DMS 273 treated with DMSO at 0.1 percent for 48 hours (cell line): Measurements from ENCODE around the gene DNAJA3.

Experiments
- DNase-seq: peaks from one replicate; lab custom pipeline; 2025; lab: John Stamatoyannopoulos, UW

DNAJA3 gene

DNA sequence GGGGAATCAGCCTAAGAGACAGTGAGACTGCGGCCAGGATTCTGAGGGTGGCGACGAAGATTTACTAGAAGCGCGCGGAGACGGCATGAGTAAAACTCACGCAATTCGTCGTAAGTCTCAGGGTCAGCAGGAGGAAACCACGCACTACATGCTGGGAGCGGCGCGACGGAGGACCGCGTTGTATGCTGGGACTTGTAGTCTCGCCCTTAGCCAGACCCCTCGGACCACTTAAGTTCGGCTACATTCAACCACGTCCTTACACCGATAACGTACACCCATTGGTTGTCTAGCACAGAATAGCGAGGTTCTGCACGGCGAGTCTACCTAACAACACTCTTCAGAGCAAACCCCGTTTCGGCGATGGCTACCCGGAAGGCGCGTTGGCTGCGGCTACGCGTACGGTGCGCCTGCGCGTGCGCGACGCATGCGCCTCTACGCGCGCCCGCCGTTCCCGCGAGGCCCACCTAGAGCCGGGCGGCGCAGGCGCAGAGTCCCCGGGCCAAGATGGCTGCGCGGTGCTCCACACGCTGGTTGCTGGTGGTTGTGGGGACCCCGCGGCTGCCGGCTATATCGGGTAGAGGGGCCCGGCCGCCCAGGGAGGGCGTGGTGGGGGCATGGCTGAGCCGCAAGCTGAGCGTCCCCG is at the start of gene DNAJA3:
DNAJA3 (plus strand) TSS at position 491 of the 643 bp plus-strand sequence; CDS start at position 505, 14 bp downstream.
- peak; percentile 91 for DNase-seq

DNA sequence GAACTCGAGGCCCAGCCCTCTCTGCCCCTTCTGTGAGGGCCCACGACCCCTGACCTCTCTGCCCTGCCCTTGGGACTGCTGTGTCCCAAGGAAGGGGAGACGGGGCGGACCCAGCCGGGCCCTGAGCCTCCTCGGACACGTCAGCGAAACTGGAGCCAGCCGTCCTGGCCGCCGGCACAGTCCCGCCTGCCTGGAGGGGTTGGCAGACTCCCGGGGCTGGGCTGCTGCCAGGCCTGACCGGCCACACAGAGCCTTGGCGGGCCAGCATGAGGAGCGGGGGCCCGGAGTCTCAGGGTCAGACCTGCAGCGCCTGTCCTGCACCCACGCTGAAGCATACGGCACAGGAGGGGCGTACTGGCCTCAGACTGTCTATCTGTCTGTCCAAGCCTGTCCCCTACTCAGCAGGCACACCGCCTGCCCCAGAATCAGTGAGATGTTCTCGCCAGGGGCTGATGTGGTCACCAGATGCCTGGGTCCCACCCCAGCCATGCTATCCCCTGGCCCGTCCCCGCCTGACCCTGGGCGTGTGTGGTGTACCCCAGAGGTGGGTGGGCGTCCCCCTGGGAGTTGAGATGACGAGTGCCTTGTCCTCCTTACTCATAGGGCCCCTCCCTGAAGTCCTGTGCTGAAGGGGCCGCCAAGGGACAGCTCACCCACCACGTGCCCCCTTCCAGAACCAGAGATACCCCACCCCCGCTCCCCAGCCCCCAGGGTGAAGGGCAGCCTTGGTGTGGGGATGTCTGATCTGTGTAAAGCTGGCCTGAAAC is 49.4 kb upstream of the DNAJA3 start:
- DNase-seq, result no peak

DNA sequence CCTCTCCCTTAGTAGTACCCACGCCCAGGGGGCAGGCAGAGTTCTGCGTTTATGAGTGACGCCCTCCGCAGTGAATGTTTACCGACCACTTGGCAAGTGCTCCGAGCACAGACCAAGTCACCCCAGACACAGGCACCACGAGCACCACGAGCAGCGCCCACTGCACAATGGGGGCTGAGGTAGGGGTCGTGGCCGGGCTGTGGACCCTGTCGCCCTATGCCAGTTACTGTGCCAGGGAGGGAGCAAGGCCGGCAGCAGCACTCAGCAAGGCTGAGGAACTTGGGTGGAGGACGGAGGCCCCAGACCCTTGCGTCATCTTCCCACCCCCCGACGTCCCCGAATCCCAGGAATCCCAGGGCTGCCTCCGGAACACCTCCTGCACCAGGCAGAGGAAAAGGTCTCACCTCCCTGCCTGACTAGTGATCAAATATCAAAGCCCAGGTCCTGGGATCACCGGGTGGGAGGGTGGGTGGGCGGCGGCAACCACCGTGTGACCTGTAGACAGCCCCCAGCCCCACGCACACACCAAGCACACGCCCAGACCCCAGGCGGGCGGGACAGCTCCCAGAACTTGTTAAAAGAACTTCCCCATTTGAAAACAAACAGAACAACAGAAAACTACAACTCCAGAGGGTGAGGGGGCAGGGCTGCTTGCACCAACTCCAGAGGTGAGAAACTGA is 48.6 kb upstream of the DNAJA3 start:
- DNase-seq, result no peak

DNA sequence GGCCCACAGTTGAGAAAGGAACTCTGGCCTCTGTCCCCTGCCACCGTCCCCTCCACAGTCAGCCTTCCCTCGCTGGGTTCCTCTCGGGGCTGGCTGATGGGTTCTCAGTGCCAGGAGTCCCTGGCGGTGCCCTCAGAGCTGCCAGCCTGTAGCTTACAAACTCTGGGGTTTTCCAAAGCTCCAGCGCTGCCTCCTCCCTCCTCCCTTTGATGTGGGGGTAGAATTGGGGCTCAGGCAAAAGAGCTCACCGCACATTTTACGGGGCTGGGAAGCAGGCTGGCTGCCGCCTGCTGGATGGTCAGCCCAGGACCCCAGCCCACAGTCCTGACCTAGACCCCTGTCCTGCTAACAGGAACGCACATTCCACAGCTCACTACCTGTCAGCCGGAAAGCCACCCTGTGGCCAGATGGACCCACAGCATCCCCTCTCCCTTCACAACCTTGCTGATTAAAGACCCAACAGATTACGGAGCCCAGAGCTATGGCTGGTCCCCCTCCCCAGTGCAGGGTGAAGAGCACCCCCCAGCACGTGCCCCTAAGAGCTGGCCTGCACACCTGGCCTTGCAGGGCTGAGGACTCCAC is 48.0 kb upstream of the DNAJA3 start:
- no peak for DNase-seq

DNA sequence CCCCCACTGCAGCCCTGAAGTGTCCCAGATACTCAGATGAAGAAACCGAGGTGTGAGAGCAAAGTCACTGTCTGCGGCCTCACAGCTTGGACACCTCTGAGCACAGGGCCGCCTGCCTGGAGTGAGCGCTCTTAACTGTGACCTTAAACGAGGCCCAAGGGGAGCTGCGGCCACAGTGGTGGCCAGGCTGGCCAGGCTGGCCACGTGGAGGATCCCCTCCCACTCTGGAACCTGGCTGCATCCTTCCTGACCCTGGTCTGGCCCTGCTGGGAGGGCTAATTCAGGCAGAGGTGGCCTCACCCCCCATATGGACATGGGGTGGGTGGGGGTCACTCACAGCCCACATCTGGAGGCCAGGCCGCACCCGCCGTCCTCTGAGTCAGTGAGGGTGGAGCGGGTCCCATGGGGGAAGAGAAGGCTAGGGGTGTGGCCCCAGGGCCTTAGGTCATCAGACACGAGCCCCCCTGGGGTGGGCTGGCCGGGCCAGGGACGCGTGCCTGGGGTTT is 47.5 kb upstream of the DNAJA3 start:
- DNase-seq, result no peak

DNA sequence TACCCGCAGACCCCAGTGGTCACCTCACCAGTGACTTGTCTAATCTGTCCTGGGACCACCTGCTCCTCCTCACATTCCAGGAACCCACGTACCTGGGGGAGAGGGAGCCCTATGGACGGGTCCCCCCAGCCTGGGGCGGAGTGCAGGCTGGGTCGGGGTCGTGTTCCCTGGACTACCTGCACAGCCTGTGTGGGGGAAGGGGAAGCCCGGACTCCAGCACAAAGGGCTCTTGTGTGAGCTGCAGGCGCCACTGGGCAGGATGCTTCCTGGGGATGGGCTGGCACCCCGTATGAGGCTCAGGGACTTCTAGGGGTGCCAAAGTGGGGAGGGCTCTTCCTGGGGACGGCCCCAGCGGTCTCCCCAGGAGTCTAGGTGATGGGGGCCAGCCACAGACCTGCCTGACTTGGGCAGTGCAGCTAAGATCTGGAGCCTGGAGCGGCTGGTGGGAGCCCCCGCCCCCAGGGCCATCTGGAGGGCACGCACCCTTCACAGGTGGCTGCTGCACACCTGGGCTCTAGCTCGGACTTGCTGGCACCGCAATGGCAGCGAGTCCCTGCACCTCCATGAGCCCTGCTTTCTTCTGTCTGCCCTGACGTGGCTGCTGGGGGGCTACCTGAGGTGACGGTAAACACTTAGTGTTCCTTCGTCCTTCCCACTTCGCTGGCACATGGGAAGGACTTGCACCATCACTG is 46.5 kb upstream of the DNAJA3 start:
- no peak for DNase-seq

DNA sequence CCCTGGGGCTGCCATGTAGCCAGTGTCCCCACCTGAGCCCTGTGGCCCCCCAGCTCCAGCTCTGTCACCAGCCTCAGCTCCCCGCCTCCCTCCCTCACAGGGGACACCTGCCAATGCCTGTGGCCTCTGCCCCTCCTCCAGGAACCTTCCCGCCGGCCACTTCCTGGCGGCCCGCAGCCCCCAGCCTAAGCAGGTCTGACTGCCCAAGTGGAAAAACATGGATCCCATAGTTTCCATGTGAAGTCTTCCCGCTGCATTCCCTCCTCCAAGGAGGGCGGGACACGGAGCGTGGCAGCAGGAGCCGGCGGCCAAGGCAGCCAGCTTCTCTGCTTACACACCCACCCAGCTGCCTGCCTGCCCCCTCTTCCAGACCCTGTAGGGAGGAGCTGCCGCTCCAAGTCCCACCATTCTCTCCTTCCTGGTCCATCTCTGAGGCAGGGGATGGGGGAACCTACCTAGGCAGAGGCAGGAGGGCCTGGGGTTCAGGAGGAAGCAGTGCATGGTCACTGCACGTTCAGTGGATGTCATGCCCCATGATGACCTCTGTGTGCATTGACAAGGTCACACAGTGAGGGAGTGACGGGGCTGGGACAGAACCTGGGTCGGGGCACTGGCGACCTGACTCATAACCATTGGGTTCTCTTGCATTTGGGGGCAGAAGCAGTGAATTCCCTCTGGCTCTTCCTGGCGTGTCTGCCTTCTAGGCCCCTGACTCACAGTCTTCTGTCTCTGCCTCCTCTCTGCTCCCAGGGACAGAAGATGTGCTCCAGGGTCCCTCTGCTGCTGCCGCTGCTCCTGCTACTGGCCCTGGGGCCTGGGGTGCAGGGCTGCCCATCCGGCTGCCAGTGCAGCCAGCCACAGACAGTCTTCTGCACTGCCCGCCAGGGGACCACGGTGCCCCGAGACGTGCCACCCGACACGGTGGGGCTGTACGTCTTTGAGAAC is 45.3 kb upstream of the DNAJA3 start:
- no peak for DNase-seq

DNA sequence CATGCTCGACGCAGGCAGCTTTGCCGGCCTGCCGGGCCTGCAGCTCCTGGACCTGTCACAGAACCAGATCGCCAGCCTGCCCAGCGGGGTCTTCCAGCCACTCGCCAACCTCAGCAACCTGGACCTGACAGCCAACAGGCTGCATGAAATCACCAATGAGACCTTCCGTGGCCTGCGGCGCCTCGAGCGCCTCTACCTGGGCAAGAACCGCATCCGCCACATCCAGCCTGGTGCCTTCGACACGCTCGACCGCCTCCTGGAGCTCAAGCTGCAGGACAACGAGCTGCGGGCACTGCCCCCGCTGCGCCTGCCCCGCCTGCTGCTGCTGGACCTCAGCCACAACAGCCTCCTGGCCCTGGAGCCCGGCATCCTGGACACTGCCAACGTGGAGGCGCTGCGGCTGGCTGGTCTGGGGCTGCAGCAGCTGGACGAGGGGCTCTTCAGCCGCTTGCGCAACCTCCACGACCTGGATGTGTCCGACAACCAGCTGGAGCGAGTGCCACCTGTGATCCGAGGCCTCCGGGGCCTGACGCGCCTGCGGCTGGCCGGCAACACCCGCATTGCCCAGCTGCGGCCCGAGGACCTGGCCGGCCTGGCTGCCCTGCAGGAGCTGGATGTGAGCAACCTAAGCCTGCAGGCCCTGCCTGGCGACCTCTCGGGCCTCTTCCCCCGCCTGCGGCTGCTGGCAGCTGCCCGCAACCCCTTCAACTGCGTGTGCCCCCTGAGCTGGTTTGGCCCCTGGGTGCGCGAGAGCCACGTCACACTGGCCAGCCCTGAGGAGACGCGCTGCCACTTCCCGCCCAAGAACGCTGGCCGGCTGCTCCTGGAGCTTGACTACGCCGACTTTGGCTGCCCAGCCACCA is 44.4 kb upstream of the DNAJA3 start:
- no peak for DNase-seq

DNA sequence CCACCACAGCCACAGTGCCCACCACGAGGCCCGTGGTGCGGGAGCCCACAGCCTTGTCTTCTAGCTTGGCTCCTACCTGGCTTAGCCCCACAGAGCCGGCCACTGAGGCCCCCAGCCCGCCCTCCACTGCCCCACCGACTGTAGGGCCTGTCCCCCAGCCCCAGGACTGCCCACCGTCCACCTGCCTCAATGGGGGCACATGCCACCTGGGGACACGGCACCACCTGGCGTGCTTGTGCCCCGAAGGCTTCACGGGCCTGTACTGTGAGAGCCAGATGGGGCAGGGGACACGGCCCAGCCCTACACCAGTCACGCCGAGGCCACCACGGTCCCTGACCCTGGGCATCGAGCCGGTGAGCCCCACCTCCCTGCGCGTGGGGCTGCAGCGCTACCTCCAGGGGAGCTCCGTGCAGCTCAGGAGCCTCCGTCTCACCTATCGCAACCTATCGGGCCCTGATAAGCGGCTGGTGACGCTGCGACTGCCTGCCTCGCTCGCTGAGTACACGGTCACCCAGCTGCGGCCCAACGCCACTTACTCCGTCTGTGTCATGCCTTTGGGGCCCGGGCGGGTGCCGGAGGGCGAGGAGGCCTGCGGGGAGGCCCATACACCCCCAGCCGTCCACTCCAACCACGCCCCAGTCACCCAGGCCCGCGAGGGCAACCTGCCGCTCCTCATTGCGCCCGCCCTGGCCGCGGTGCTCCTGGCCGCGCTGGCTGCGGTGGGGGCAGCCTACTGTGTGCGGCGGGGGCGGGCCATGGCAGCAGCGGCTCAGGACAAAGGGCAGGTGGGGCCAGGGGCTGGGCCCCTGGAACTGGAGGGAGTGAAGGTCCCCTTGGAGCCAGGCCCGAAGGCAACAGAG is 43.5 kb upstream of the DNAJA3 start:
- no peak for DNase-seq

DNA sequence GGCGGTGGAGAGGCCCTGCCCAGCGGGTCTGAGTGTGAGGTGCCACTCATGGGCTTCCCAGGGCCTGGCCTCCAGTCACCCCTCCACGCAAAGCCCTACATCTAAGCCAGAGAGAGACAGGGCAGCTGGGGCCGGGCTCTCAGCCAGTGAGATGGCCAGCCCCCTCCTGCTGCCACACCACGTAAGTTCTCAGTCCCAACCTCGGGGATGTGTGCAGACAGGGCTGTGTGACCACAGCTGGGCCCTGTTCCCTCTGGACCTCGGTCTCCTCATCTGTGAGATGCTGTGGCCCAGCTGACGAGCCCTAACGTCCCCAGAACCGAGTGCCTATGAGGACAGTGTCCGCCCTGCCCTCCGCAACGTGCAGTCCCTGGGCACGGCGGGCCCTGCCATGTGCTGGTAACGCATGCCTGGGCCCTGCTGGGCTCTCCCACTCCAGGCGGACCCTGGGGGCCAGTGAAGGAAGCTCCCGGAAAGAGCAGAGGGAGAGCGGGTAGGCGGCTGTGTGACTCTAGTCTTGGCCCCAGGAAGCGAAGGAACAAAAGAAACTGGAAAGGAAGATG is 42.8 kb upstream of the DNAJA3 start:
- no peak for DNase-seq

DNA sequence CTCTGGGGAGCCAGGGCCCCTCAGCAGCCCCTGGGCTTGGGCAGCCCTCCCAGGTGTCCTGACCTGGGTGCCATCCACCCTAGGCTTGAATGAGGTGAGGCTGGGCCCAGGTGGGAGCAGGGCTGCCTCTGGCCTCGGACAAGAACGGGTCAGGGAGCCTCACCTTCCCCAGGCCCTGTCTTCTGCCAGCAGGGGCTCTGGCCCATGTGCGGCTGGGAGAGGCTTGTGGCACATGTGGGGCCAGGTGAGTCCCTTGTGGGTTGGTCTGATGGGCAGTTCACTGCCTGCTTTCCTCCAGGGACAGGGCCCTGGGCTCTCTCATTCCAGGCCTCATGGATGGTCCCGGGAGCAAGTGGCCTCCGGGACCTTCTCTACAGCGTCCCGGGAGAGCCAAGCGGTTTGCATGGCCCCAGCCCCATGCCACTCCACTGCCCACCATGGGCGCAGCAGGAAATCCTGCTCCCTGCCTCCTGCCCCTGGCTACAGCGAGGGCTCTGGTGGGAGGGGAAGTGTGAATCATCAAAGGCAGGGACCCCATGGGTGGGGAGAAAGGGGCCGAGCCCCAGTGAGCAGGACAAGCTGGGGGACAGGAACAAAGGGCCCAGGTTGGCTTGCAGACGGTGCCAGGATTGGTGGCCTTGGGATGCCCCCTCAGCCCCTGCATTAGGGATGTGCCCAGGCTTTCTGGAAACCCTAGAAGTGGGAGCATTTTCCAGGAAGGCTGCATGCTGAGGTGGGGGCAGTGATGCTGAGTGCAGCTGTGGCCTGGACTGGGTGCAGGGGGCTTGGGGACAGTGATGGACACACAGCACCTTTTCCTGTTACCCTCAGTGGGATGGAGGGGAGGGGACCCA is 41.9 kb upstream of the DNAJA3 start:
- no peak for DNase-seq

DNA sequence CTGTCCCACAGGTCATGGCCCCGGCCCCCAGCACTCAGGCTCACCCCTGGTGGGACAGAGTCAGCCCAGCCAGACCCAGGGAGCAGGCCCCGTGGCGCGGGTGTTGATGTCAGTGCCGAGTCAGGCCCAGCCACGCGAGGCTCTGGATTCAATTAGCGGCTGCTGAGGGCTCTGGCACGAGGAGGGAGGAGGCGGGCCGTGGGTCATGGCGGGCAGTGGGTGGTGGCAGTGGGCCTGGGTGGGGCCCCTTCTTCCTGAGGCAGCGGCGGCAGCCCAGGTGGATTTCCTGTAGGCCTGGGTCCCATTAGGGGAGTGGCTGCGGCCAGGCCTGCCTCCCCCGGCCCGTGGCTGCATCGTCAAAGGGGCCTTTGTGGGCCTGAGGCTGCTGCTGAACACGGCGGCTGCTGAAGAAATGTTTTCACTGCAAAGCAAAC is 41.1 kb upstream of the DNAJA3 start:
- DNase-seq, result no peak

DNA sequence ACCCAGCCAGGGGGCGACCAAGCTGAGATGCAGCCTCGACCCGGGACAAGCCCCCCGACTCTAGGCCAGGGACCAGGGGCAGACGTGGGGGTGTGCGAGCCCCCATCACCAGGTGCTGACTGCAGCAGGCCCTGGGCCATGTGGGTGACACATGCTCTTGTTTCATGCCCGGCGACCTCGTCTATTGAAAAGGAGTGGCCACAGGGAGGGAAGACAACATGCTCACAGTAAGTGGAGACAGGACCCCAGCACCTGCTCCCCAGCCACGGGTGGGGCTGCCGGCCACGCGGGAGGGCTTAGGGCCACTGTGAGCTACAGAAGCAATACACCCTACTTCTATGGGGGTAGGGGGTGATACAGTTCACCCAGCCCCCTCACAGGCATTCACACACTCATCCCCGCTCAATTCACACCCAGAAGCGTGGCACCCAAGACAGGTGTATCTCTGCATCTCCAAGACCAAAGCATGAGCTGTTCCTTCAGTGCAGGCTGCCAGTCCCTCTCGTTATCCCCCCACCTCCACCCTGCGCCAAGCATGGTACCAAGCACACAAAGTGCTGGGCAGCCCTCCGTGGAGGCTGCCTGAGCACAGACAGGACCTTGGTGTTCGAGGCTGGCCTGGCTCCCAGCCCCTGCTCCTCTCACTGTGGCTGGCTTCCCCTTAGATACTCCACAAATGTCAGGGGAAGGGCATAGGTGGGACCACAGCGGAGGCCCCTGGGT is 40.4 kb upstream of the DNAJA3 start:
- no peak for DNase-seq

DNA sequence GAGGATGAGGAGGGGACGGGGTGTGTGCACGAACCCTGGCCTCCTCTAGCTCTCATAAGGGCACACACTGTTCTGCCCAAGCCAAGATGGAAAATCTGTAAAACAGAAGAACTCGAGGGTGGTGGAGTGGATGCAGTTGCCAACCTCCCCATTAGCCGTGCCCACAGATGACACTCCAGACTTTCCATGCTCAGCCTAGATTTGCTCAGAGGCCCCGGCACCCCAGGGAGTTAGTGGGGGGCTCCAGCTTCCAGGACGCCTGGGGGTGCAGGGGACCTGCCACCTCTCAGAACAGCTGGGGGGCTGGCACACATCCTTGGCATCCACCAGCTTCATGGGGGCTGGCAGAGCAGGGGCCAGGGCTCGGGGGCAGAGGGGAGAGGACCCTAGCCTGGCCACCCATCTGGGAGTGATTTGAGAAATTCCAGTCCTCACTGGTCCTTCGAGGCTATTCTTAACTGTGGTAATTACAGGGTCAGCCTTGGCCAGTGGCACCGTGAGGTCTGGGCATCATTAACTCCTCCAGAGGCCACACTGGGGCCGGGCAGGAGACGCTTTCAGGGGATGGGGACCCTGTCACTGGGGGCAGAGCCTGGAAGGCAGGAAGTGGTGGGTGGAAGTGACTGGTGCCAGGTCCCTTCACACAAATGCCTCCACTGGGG is 39.7 kb upstream of the DNAJA3 start:
- DNase-seq, result no peak

DNA sequence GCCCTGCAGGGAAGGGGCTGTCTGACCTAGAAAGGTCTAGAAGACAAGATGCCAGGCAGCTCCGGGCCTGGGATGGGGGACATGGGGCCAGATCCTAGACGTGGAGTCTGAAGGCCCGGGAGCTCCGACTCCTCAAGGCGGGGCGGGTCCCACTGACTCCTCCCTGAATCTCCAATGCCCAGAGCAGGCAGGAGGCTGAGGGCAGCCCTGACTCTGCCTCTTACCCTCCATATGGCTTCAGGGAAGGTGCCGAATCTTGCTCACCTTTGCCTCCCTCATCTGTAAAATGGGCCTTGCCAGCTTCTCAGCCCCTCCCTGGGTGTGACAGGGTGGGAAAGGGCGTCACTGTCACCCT is 39.2 kb upstream of the DNAJA3 start:
- no peak for DNase-seq

DNA sequence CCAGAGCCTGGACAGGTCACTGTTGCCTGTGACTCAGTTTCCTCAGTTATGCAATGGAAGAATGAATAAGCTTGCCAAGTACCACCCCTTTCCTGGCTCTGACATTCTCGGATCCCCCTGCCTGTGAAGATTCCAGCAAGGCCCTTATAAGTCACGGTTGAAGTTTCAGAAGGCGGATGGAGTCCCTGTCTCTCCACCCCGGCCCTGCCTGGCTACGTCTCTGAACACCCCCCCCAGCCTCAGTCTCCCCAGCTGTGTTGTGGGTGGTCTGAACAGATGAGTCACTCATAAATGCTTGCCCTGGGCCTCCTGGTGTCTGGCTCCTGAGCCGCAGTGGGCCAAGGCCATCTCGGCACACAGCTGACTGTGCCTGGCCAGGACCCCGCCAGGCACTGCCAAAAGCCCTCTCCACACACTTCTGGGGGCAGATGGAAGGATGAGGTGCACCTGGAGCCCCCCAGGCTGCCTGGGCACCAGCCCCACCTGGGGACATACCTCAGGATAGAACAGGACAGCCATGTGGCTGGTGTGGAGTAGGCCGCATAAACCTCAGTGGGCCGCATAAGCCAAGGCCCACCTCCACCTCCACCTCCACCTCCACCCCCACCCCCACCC is 38.6 kb upstream of the DNAJA3 start:
- DNase-seq, result no peak
